PC-3 (cell line): ENCODE measurements around the gene SMG9. TPM values are rescaled to one million over a fixed set of nuclear protein-coding genes. Genes with fewer than 3 reads are reported as not detected.

Source experiments
- ATAC-seq: fragments of 200-7000 bp; cut with Tn5 transposase; 2 replicates; pipeline ENCODE4 v1.9.1; 2020; ENCODE audit warnings: mild to moderate bottlenecking, moderate library complexity
- BruUV-seq: library from RNA; stranded (reverse); fragments of 400-500 nt; replicated peaks from 2 replicates; lab custom pipeline; 2021; lab: Mats Ljungman, UMichigan
- CTCF ChIA-PET: fragments of 300-600 bp; sonication (Branson Sonifier 250); formaldehyde crosslinking; loops from one replicate; lab custom pipeline; 2022; ENCODE audit warnings: antibody characterized with exemption; lab: Charles Lee
- POLR2A ChIA-PET: fragments of 300-600 bp; sonication (Branson Sonifier 250); formaldehyde crosslinking; loops from one replicate; lab custom pipeline; 2022; ENCODE audit warnings: antibody characterized with exemption; ENCODE audit not compliant: unreplicated experiment; lab: Charles Lee
- DNase-seq: peaks from one replicate; pipeline ENCODE4 v3.0.0-alpha.2; 2015
- H2AFZ ChIP-seq: fragments of 300-600 bp; sonication (generic); 2 replicates; pipeline ENCODE4 v1.6.0; 2016; ENCODE audit warnings: antibody characterized with exemption, low read length
- H3F3A ChIP-seq: fragments of 300-600 bp; sonication (generic); one replicate; pipeline ENCODE4 v1.6.0; 2017; ENCODE audit warnings: antibody characterized with exemption, low read length, control low read depth, mild to moderate bottlenecking; ENCODE audit not compliant: unreplicated experiment
- H3K27ac ChIP-seq: fragments of 300-600 bp; sonication (generic); 2 replicates; pipeline ENCODE4 v1.5.1; 2016; ENCODE audit warnings: mild to moderate bottlenecking, low read length
- H3K27me3 ChIP-seq: fragments of 300-600 bp; sonication (generic); 2 replicates; pipeline ENCODE4 v1.6.1; 2016; ENCODE audit warnings: low read length, mixed read lengths
- H3K36me3 ChIP-seq: fragments of 300-600 bp; sonication (generic); 2 replicates; pipeline ENCODE4 v1.6.1; 2016; ENCODE audit warnings: low read depth, mixed run types, low read length, mixed read lengths
- H3K4me1 ChIP-seq: fragments of 300-600 bp; sonication (generic); 2 replicates; pipeline ENCODE4 v1.5.1; 2016; ENCODE audit warnings: low read length; ENCODE audit not compliant: insufficient read depth
- H3K4me2 ChIP-seq: fragments of 300-600 bp; sonication (generic); 2 replicates; pipeline ENCODE4 v1.6.0; 2016; ENCODE audit warnings: low read length
- H3K4me3 ChIP-seq: fragments of 300-600 bp; sonication (generic); 2 replicates; pipeline ENCODE4 v1.5.1; 2016; ENCODE audit warnings: mild to moderate bottlenecking, low read length, mixed read lengths
- H3K79me2 ChIP-seq: fragments of 300-600 bp; sonication (generic); 2 replicates; pipeline ENCODE4 v1.6.1; 2017; ENCODE audit warnings: low read length, mixed read lengths
- H3K9ac ChIP-seq: fragments of 300-600 bp; sonication (generic); 2 replicates; pipeline ENCODE4 v1.6.0; 2016; ENCODE audit warnings: mild to moderate bottlenecking, low read length
- H3K9me2 ChIP-seq: fragments of 300-600 bp; sonication (generic); replicated peaks from 2 replicates; pipeline ENCODE4 v1.6.1; 2016; ENCODE audit warnings: mixed run types, low read length, mixed read lengths
- H3K9me3 ChIP-seq: fragments of 300-600 bp; sonication (generic); 2 replicates; pipeline ENCODE4 v1.6.1; 2016; ENCODE audit warnings: low read length, mixed read lengths
- H4K20me1 ChIP-seq: fragments of 300-600 bp; sonication (generic); 2 replicates; pipeline ENCODE4 v1.6.1; 2016; ENCODE audit warnings: low read length, mixed read lengths
- CTCF ChIP-seq: fragments of 300-600 bp; sonication (generic); conservative IDR thresholded peaks from 2 replicates; pipeline ENCODE4 v1.5.1; 2017; ENCODE audit warnings: antibody characterized with exemption, low read depth, mild to moderate bottlenecking, low read length
- EZH2 ChIP-seq: fragments of 300-600 bp; sonication (generic); IDR thresholded peaks from one replicate; pipeline ENCODE4 v1.6.1; 2017; ENCODE audit warnings: antibody characterized with exemption, mild to moderate bottlenecking, low read length; ENCODE audit not compliant: unreplicated experiment
- EZH2phosphoT487 ChIP-seq: fragments of 300-600 bp; sonication (generic); IDR thresholded peaks from 2 replicates; pipeline ENCODE4 v1.6.1; 2018; ENCODE audit warnings: mild to moderate bottlenecking, antibody characterized with exemption, low read length, borderline replicate concordance
- intact Hi-C: fragments of 100-400 bp; cut with micrococcal nuclease; formaldehyde crosslinking; loops from 2 replicates; pipeline ENCODE4 v1.9.0; 2023
- total RNA-seq: library from RNA; depleted of rRNA; stranded (reverse); fragments of >200 nt; gene quantifications from 2 replicates; pipeline ENCODE4 v1.2.3, GENCODE V29; 2014

The SMG9 gene
- total RNA-seq, 1 experiment from 2014 or later, result 48.8 TPM

- H3K4me3 ChIP-seq, result no peak overlapping the region
- POLR2A ChIA-PET, result no interaction called here
- CTCF ChIA-PET, result no interaction called here
- no peak overlapping the region for H2AFZ ChIP-seq
- peaks cover 11% of the 10 kb centered on the region for H3K4me1 ChIP-seq
- H3K79me2 ChIP-seq, result no peaks in the 10 kb centered on the region
- H3K9me3 ChIP-seq, result no peaks in the 10 kb centered on the region
- H3F3A ChIP-seq, result no peaks in the 10 kb centered on the region
- no peaks in the 10 kb centered on the region for H4K20me1 ChIP-seq
- no peak for ATAC-seq
- H3K9ac ChIP-seq, result no peak overlapping the region
- H3K36me3 ChIP-seq, result no peaks in the 10 kb centered on the region
- no peak overlapping the region for H3K4me2 ChIP-seq
- TF ChIP-seq EZH2 (no peak), CTCF (no peak), EZH2phosphoT487 (no peak)
- H3K27me3 ChIP-seq, result no peaks in the 10 kb centered on the region
- H3K27ac ChIP-seq, result no peak overlapping the region
- no TSS peak for BruUV-seq
- intact Hi-C loops, result no loop called here
- H3K9me2 ChIP-seq, result no peaks in the 10 kb centered on the region
- no peak for DNase-seq
Measured at GRCh38 chr19:43797118-43797517, 42.4 kb upstream of the SMG9 start.

- H3F3A ChIP-seq, result no peaks in the 10 kb centered on the region
- H3K9me3 ChIP-seq, result no peaks in the 10 kb centered on the region
- BruUV-seq, result no TSS peak
- H3K36me3 ChIP-seq, result no peaks in the 10 kb centered on the region
- ChIA-PET CTCF (no interaction called here), POLR2A (no interaction called here)
- no peak for TF ChIP-seq EZH2
- TF ChIP-seq EZH2phosphoT487, result no peak
- no peak for TF ChIP-seq CTCF
- intact Hi-C loops, result no loop called here
- ATAC-seq, result no peak
- no peaks in the 10 kb centered on the region for H3K9me2 ChIP-seq
- H3K4me1 ChIP-seq, result peaks cover 3% of the 10 kb centered on the region
- H3K79me2 ChIP-seq, result no peaks in the 10 kb centered on the region
- no peaks in the 10 kb centered on the region for H4K20me1 ChIP-seq
- H3K9ac ChIP-seq, result no peak overlapping the region
- H2AFZ ChIP-seq, result no peak overlapping the region
- H3K27ac ChIP-seq, result no peak overlapping the region
- H3K4me3 ChIP-seq, result no peak overlapping the region
- no peak overlapping the region for H3K4me2 ChIP-seq
- no peak for DNase-seq
- H3K27me3 ChIP-seq, result no peaks in the 10 kb centered on the region
Measured at GRCh38 chr19:43790587-43790986, 35.8 kb upstream of the SMG9 start.

GRCh38 chr19:43789029-43789428 lies 34.3 kb upstream of the SMG9 start:
- Histone ChIP-seq H3K27me3 (no peaks in the 10 kb centered on the region), H3K79me2 (no peaks in the 10 kb centered on the region), H3K4me1 (peaks cover 18% of the 10 kb centered on the region), H3K27ac (no peak overlapping the region), H3F3A (no peaks in the 10 kb centered on the region), H4K20me1 (no peaks in the 10 kb centered on the region), H2AFZ (no peak overlapping the region), H3K4me2 (no peak overlapping the region), H3K36me3 (no peaks in the 10 kb centered on the region), H3K9me2 (no peaks in the 10 kb centered on the region), H3K4me3 (no peak overlapping the region), H3K9ac (no peak overlapping the region), H3K9me3 (no peaks in the 10 kb centered on the region)
- TF ChIP-seq EZH2 (no peak), CTCF (no peak), EZH2phosphoT487 (no peak)
- intact Hi-C loops, result no loop called here
- POLR2A ChIA-PET, result no interaction called here
- CTCF ChIA-PET, result no interaction called here
- no TSS peak for BruUV-seq
- peak; percentile 44 for DNase-seq
- ATAC-seq, result no peak
